ENCODE results near the gene MEGF11. TPM values are rescaled to one million over a fixed set of nuclear protein-coding genes. Genes with fewer than 3 reads are reported as not detected.

MEGF11 gene
- total RNA-seq, 1 experiment from 2014 or later: not detected

GRCh38 chr15:66019368-66019767 is 234.2 kb downstream of the MEGF11 start:
- POLR2A ChIA-PET (ENCODE audit: unreplicated experiment): interaction anchor here (0.6 kb wide), 1 partner anchor 39 kb away, joined by 7 read pairs; no protein-coding TSS in a partner anchor
- no TSS peak for BruUV-seq (replicated peaks)
- H3K4me2 ChIP-seq: no peak overlapping the region
- no peak for DNase-seq
- no peaks in the 10 kb centered on the region for H3K79me2 ChIP-seq (ENCODE audit: low read depth)
- H3K9me3 ChIP-seq (ENCODE audit: insufficient read depth, low read depth): no peaks in the 10 kb centered on the region
- H3K4me3 ChIP-seq: no peak overlapping the region
- no peaks in the 10 kb centered on the region for H4K20me1 ChIP-seq (ENCODE audit: insufficient read depth)
- CTCF ChIA-PET: no interaction called here
- no peak for TF ChIP-seq EZH2 (IDR thresholded peaks at IDR 0.05; ENCODE audit: low read depth)
- no peak for TF ChIP-seq CTCF (conservative IDR thresholded peaks at IDR 0.05)
- no peaks in the 10 kb centered on the region for H3K9me2 ChIP-seq (ENCODE audit: insufficient read depth)
- intact Hi-C loops (cut with micrococcal nuclease; ENCODE audit: unreplicated experiment): no loop called here
- no peak overlapping the region for H3K27ac ChIP-seq
- no peaks in the 10 kb centered on the region for H3K36me3 ChIP-seq (ENCODE audit: low read depth)
- no peaks in the 10 kb centered on the region for H3K27me3 ChIP-seq (ENCODE audit: insufficient read depth, low read depth)
- H3F3A ChIP-seq (ENCODE audit: insufficient read depth, low read depth): no peaks in the 10 kb centered on the region
- no peaks in the 10 kb centered on the region for H3K4me1 ChIP-seq (replicated peaks; ENCODE audit: insufficient read depth)
- H2AFZ ChIP-seq: no peak overlapping the region

GRCh38 chr15:66018488-66018797 is 235.1 kb downstream of the MEGF11 start:
- H3K36me3 ChIP-seq (ENCODE audit: low read depth): no peaks in the 10 kb centered on the region
- CTCF ChIA-PET: no interaction called here
- H3K4me1 ChIP-seq (replicated peaks; ENCODE audit: insufficient read depth): no peaks in the 10 kb centered on the region
- no peaks in the 10 kb centered on the region for H3K9me2 ChIP-seq (ENCODE audit: insufficient read depth)
- no TSS peak for BruUV-seq (replicated peaks)
- DNase-seq: no peak
- no peaks in the 10 kb centered on the region for H3K27me3 ChIP-seq (ENCODE audit: insufficient read depth, low read depth)
- TF ChIP-seq EZH2 (IDR thresholded peaks at IDR 0.05; ENCODE audit: low read depth) (no peak), CTCF (conservative IDR thresholded peaks at IDR 0.05) (no peak)
- no peaks in the 10 kb centered on the region for H3K9me3 ChIP-seq (ENCODE audit: insufficient read depth, low read depth)
- POLR2A ChIA-PET (ENCODE audit: unreplicated experiment): no interaction called here
- no peaks in the 10 kb centered on the region for H3F3A ChIP-seq (ENCODE audit: insufficient read depth, low read depth)
- intact Hi-C loops (cut with micrococcal nuclease; ENCODE audit: unreplicated experiment): no loop called here
- H4K20me1 ChIP-seq (ENCODE audit: insufficient read depth): no peaks in the 10 kb centered on the region
- no peak overlapping the region for H2AFZ ChIP-seq
- no peaks in the 10 kb centered on the region for H3K79me2 ChIP-seq (ENCODE audit: low read depth)
- no peak overlapping the region for H3K4me3 ChIP-seq
- no peak overlapping the region for H3K27ac ChIP-seq
- H3K4me2 ChIP-seq: no peak overlapping the region

- H3K4me2 ChIP-seq: no peak overlapping the region
- H3K9me2 ChIP-seq (ENCODE audit: insufficient read depth): no peaks in the 10 kb centered on the region
- H3K27ac ChIP-seq: no peak overlapping the region
- ChIA-PET CTCF (no interaction called here), POLR2A (ENCODE audit: unreplicated experiment) (no interaction called here)
- intact Hi-C loops (cut with micrococcal nuclease; ENCODE audit: unreplicated experiment): no loop called here
- no TSS peak for BruUV-seq (replicated peaks)
- H3K36me3 ChIP-seq (ENCODE audit: low read depth): no peaks in the 10 kb centered on the region
- no peaks in the 10 kb centered on the region for H4K20me1 ChIP-seq (ENCODE audit: insufficient read depth)
- DNase-seq: no peak
- H3K9me3 ChIP-seq (ENCODE audit: insufficient read depth, low read depth): no peaks in the 10 kb centered on the region
- H2AFZ ChIP-seq: no peak overlapping the region
- H3K79me2 ChIP-seq (ENCODE audit: low read depth): no peaks in the 10 kb centered on the region
- no peaks in the 10 kb centered on the region for H3K27me3 ChIP-seq (ENCODE audit: insufficient read depth, low read depth)
- no peaks in the 10 kb centered on the region for H3F3A ChIP-seq (ENCODE audit: insufficient read depth, low read depth)
- no peak for TF ChIP-seq EZH2 (IDR thresholded peaks at IDR 0.05; ENCODE audit: low read depth)
- TF ChIP-seq CTCF (conservative IDR thresholded peaks at IDR 0.05): no peak
- H3K4me3 ChIP-seq: no peak overlapping the region
- no peaks in the 10 kb centered on the region for H3K4me1 ChIP-seq (replicated peaks; ENCODE audit: insufficient read depth)
Measured at GRCh38 chr15:66017792-66018487, 235.6 kb downstream of the MEGF11 start.
